H1 (cell line): Measurements from ENCODE around the gene OPALIN. TPM values are rescaled to one million over a fixed set of nuclear protein-coding genes. Genes with fewer than 3 reads are reported as not detected.

Experiments used
- BCL11A ChIP-seq, 2 experiments: IDR thresholded peaks; one replicate each; pipeline ENCODE4 v1.6.1; 2011; ENCODE audit warnings: low read depth in 2 of 2, low read length in 2 of 2, mild to moderate bottlenecking in 2 of 2
- HDAC2 ChIP-seq, 2 experiments: fragments of 300-600 bp in 1 of 2; sonication (generic) in 1 of 2; IDR thresholded peaks; 2 replicates each; pipeline ENCODE4 v1.6.1; 2011 to 2012; ENCODE audit warnings: low read depth in 2 of 2, low read length in 2 of 2, mild to moderate bottlenecking in 2 of 2, moderate library complexity in 2 of 2, borderline replicate concordance in 1 of 2, inconsistent platforms in 1 of 2
- HDAC6 ChIP-seq: IDR thresholded peaks from one replicate; pipeline ENCODE4 v1.7.1; 2012; ENCODE audit warnings: low read depth, mild to moderate bottlenecking, inconsistent platforms, low read length, moderate library complexity
- TAF7 ChIP-seq: optimal IDR thresholded peaks from 2 replicates; pipeline ENCODE3; 2011; ENCODE audit warnings: low read depth, mild to moderate bottlenecking, inconsistent platforms, low read length, moderate library complexity, borderline replicate concordance
- TEAD4 ChIP-seq: IDR thresholded peaks from 2 replicates; pipeline ENCODE4 v1.6.1; 2012; ENCODE audit warnings: low read depth, low read length, inconsistent platforms, mixed read lengths
- polyA plus RNA-seq, 7 experiments: library from polyadenylated mRNA; depleted of rRNA in 3 of 7; stranded (reverse) in 5 of 7; unstranded in 2 of 7; fragments of >200 nt in 5 of 7; fragments of 200-250 nt in 2 of 7; gene quantifications; 1 replicate in 5 of 7; 2 replicates in 1 of 7; 4 replicates in 1 of 7; pipeline versions ENCODE4 v1.2.1 to v1.2.3, GENCODE V29; 2011 to 2013; ENCODE audit warnings: missing spikeins in 2 of 7, mixed read lengths in 2 of 7
- total RNA-seq: library from RNA; stranded (reverse); fragmentation: NEBNext Ultra II Directional; extraction: Animal tissue kit (Norgen Biotek cat#: 25700); gene quantifications from 2 replicates; pipeline ENCODE4 v1.2.1, GENCODE V29; 2021

The OPALIN gene
- total and polyA plus RNA-seq, 2 of the 8 experiments (the other 6 are each of a cell fraction or from before 2014, with no cell fraction given): 0.03 TPM; not detected in 1

DNA sequence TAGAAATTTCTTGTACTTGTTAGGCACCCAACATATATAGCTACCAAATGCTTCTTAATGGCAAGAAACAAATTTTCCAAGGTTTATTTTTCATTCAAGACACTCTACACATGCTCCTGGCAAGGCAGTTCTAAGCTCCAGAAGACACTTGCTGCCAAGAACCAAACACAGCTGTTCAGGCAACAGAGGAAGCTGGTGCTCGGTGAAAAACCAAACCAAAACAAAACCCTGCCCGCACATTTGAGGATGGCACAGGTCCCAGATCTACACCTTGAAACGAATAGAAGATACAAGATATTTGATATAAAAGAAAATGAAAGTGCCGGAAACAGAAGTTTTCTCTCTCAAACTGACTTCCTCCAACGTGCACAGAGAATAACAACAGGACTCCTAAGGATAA lies 59.4 kb downstream of the OPALIN start (continued):
- TF ChIP-seq TAF7 (no peak), TEAD4 (no peak), HDAC6 (no peak), BCL11A (IDR thresholded peaks at IDR 0.05; ENCODE audit: low read depth in 2 of 2, low read length in 2 of 2) (no peak), HDAC2 (IDR thresholded peaks at IDR 0.05; ENCODE audit: borderline replicate concordance in 1 of 2, low read depth in 2 of 2, low read length in 2 of 2) (no peak)
- TF ChIP-seq, all 59 proteins: peak for 0
